ENCODE results near the gene ADCY2.

Gene ADCY2

DNA sequence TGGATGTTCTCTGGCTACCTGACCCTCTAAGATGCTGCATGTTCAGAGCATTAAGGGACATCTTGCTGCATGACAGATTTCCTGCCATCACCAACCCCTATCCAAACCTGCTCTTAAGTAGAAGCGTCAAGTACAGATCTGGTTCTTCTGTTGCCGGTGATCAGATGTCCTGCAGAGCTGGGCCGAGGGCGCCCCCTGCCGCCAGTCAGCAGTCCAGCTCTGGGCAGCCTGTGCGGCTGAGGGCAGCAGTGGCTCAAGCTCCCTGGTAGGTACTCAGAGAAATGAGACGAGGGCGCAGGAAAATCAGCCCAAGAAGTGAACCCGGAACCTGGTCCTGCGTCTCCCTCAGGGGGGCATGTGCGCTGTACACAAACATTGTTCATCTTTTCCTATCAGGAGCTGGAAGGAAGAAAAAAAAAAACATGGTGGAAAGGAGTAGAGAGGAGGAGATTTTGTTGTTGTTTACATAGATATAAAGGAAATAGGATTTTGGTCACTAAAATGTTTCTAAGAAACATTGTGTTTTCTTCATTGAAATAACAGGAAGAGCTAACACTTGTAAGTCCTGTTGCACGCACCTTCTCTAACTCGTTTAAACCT lies 359.2 kb downstream of the ADCY2 start:
- peak; percentile 92 for DNase-seq

DNA sequence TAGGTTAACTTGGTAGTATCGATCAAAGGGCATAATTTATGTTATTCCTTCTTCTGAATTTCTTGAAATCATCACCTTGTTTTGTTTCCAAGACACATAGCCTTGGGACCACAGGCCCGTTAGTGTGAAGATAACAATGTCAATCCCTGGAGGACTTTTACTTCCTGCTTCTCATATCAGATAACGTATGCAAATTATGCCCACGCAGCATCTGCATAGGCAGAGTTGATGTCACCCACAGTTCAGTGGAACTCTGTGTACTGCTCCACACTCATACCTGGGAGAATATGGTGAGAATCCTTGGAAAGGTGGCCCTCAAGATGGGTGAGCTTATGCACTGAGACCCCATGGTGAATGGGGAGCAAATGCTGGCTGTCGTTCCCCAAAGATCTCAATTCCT lies 360.0 kb downstream of the ADCY2 start:
- no peak for DNase-seq

- DNase-seq, result no peak
Observed at GRCh38 chr5:7756453-7756852, 360.5 kb downstream of the ADCY2 start.

DNA sequence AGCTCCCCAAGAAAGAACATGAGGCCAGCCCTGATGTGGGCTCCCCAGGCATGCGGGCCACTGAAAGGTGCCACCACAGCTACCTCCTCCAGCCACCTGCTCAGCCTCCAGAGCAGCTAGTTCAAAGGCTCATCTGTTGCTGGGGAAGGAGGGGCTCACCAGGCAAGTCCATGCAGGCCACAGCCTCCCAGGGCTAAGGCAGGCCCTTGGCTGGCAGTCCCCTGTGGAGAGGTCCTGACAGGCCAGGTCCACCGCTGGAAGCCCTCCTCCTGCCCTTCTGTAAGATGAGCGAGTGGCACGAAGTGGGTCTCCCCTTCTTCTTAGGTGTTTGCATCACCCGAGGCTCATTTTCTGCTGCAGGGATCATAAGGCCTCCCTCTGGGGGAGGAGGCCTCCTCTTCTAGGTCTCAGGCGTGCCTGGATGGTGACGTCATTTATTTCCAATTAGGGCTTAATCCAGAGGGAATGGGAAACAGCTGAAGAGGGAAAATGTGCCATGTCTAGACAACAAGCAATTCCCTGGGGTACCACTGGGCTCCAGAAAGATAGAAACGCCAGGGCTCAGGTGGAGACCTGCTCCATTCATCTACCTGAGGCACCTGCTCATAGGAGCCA lies 363.4 kb downstream of the ADCY2 start:
- DNase-seq, result no peak

GRCh38 chr5:7759951-7760580 lies 364.1 kb downstream of the ADCY2 start:
- peak; percentile 68 for DNase-seq

DNA sequence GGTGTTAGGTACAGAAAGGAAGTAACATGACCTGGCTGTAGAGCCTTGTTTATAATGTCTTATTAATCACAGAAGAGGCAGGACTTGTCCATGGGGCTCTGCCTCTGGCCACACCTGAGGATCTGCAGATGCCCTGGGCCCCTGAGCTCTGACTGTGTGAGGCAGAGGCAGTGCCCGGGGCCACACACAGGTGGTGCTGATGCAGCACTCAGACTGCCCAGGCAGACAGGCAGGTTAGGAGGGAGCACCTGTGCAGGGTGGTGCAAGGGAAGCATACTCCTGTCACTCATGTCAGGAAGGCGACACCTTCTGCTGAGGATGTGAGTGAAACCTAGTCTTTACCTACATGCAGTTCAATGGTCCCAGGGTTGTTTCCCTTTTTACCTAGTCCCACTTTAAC lies 366.3 kb downstream of the ADCY2 start:
- DNase-seq, result no peak

DNA sequence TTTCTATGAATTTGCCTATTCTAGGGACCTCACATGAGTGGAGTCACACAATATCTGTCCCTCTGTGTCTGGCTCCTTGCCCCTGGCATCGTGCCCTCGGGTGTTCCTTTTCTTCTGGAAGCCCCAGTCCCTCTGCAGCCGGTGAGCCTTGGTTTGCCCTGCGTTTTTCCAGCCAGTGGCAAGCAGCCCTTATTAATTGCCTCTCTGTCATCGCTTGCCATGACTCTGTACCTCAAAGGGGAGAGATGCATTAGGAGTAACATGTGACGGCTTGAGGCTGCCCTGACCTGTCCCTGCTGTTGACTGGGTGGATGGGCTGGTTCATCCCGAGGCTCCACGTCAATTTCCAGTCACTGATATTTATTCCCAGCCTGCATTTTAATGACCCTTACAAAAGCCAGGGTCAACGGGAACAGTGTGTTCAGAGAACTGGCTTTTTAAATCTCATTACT lies 367.7 kb downstream of the ADCY2 start:
- no peak for DNase-seq

- DNase-seq, result no peak
Observed at GRCh38 chr5:7764452-7764851, 368.5 kb downstream of the ADCY2 start.

DNA sequence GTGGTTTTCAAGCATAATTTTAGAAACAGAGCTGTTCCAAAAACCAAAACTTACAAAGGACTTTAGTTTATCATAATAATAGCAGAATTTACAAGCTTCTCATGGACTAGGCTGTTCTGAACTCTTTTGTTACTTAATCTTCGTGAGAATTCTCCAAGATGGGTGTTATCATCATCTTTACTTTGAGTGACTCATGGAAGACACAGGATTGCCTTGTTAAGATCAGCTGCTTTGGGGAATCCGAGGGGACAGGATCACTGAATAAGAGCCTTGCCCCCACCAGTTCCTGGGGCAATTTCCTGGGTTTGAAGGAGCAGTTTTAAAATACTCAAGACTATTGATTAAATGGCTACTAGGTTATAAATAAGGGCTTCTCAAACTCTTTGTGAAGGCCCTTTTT lies 374.5 kb downstream of the ADCY2 start:
- peak; percentile 16 for DNase-seq

DNA sequence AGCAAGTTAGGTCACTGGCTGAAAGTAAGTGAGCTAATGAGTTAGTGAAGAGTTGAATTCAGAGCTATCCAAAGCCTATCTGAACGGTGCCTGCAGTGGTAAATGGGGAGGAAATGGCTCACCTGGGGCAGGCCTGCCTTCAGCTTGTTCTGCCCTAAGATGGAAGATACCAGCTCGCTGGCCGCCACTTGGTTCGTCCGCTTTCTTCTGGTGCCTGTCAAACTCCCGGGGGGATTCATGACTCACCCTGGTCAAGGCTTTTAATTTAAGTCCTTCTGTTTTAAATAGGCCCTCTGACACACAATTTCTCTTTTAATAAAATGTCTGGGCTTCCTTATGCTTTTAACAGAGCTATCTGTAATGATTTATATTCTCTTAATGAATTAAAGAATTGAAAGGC lies 376.2 kb downstream of the ADCY2 start:
- peak; percentile 42 for DNase-seq

- DNase-seq, result no peak
Observed at GRCh38 chr5:7773178-7773577, 377.2 kb downstream of the ADCY2 start.

GRCh38 chr5:7776442-7776841 lies 380.5 kb downstream of the ADCY2 start:
- DNase-seq, result peak; percentile 12

GRCh38 chr5:7779019-7780005 lies 383.4 kb downstream of the ADCY2 start:
- peak; percentile 19 for DNase-seq

- DNase-seq, result peak; percentile 22
Observed at GRCh38 chr5:7781899-7782298, 386.0 kb downstream of the ADCY2 start.

GRCh38 chr5:7784683-7785380 lies 388.9 kb downstream of the ADCY2 start:
- DNase-seq, result peak; percentile 16

DNA sequence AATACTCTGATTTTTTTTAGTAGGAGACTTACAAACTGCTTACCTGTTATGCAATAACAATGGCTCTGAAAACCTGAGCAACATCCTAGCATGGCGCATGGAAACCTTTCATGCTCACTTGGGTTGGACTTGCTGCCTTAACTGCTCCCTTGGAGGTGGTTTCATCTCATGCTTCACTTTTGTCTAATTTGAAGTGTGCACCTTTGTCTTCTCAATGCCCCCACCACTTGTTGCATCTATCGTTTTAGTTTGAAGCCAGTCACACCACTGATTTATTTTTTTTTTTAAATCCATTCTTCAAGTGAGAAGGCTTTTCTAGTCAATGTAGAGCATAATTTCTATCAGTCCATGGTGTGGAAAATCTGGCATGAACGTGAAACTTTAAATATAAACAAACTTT lies 391.8 kb downstream of the ADCY2 start:
- DNase-seq, result no peak

DNA sequence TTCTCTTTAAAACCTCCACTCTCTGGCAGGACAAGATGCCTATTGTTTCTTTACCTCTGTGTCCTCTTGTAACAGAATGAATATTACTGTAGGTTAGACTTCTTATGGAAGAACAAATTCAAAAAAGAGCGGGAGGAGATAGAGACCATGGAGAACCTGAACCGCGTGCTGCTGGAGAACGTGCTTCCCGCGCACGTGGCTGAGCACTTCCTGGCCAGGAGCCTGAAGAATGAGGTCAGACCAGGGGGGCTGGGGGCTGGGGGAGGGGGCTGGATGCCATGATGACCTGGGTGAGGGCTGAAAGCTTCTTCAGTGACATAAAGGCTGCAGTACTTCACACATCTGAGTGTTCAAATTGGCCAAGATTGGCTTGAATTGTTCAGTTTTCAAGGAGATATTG lies 393.6 kb downstream of the ADCY2 start:
- peak; percentile 50 for DNase-seq

- DNase-seq, result no peak
Observed at GRCh38 chr5:7793895-7794294, 398.0 kb downstream of the ADCY2 start.

GRCh38 chr5:7794311-7794710 lies 398.4 kb downstream of the ADCY2 start:
- no peak for DNase-seq

- no peak for DNase-seq
Observed at GRCh38 chr5:7794823-7795222, 398.9 kb downstream of the ADCY2 start.

GRCh38 chr5:7795306-7795705 lies 399.4 kb downstream of the ADCY2 start:
- DNase-seq, result no peak

- DNase-seq, result no peak
Observed at GRCh38 chr5:7801891-7802614, 406.1 kb downstream of the ADCY2 start.

Measured in islet precursor cell (in vitro differentiated cells).